Measurements from ENCODE around the gene SLC4A5.
A peak's percentile ranks its signal among the peaks of the same experiment; 100 is the strongest.
"Not testable (repeated sequence)": the region's sequence is repeated elsewhere in the genome, so short reads cannot be mapped to it uniquely, and the experiment has no call there.

Gene SLC4A5

GRCh38 chr2:74364533-74365505 lies 21.6 kb upstream of the SLC4A5 start:
- DNase-seq (ENCODE audit: low read depth, low spot score) = no peak

GRCh38 chr2:74361327-74361726 lies 18.1 kb upstream of the SLC4A5 start:
- no peak for DNase-seq (ENCODE audit: low read depth, low spot score)

- no peak for DNase-seq (ENCODE audit: low read depth, low spot score)
These were observed 14.4 kb upstream of the SLC4A5 start for GRCh38 chr2:74357627-74358026.

GRCh38 chr2:74349889-74350288 lies 6.7 kb upstream of the SLC4A5 start:
- DNase-seq (ENCODE audit: low read depth, low spot score) = peak; percentile 47

- DNase-seq (ENCODE audit: low read depth, low spot score) = no peak
These were observed 4.5 kb upstream of the SLC4A5 start for GRCh38 chr2:74347742-74348141.

GRCh38 chr2:74347303-74347702 lies 4.1 kb upstream of the SLC4A5 start:
- DNase-seq (ENCODE audit: low read depth, low spot score) = no peak

GRCh38 chr2:74345272-74345943 lies 2.2 kb upstream of the SLC4A5 start:
- no peak for DNase-seq (ENCODE audit: low read depth, low spot score)

GRCh38 chr2:74336227-74336626 lies 7.0 kb downstream of the SLC4A5 start:
- not testable (repeated sequence) for DNase-seq (ENCODE audit: low read depth, low spot score)

GRCh38 chr2:74334931-74335333 lies 8.3 kb downstream of the SLC4A5 start:
- DNase-seq (ENCODE audit: low read depth, low spot score) = peak; percentile 81

GRCh38 chr2:74333896-74334586 lies 9.2 kb downstream of the SLC4A5 start:
- no peak for DNase-seq (ENCODE audit: low read depth, low spot score)

GRCh38 chr2:74333175-74333574 lies 10.0 kb downstream of the SLC4A5 start:
- peak; percentile 46 for DNase-seq (ENCODE audit: low read depth, low spot score)

- DNase-seq (ENCODE audit: low read depth, low spot score) = no peak
These were observed 10.6 kb downstream of the SLC4A5 start for GRCh38 chr2:74332550-74333174.

- no peak for DNase-seq (ENCODE audit: low read depth, low spot score)
These were observed 14.6 kb downstream of the SLC4A5 start for GRCh38 chr2:74328573-74328972.

- peak; percentile 49 for DNase-seq (ENCODE audit: low read depth, low spot score)
These were observed 15.1 kb downstream of the SLC4A5 start for GRCh38 chr2:74328074-74328473.

GRCh38 chr2:74327627-74328026 lies 15.6 kb downstream of the SLC4A5 start:
- no peak for DNase-seq (ENCODE audit: low read depth, low spot score)

GRCh38 chr2:74327199-74327598 lies 16.0 kb downstream of the SLC4A5 start:
- peak; percentile 35 for DNase-seq (ENCODE audit: low read depth, low spot score)

GRCh38 chr2:74325815-74326214 lies 17.4 kb downstream of the SLC4A5 start:
- DNase-seq (ENCODE audit: low read depth, low spot score) = no peak

GRCh38 chr2:74321737-74322136 lies 21.5 kb downstream of the SLC4A5 start:
- no peak for DNase-seq (ENCODE audit: low read depth, low spot score)

GRCh38 chr2:74317701-74318100 lies 25.5 kb downstream of the SLC4A5 start:
- DNase-seq (ENCODE audit: low read depth, low spot score) = no peak

GRCh38 chr2:74316627-74317295 lies 26.5 kb downstream of the SLC4A5 start:
- DNase-seq (ENCODE audit: low read depth, low spot score) = peak; percentile 58

GRCh38 chr2:74314107-74314506 lies 29.1 kb downstream of the SLC4A5 start:
- DNase-seq (ENCODE audit: low read depth, low spot score) = no peak

Measured in ELF-1 (cell line).